Fibroblast of lung (primary cell): ENCODE results near the gene LOXHD1.

Experiments
- CTCF ChIP-seq, 2 donors: IDR thresholded peaks in 1 of 2; conservative IDR thresholded peaks in 1 of 2; 1 replicate in 1 of 2; 2 replicates in 1 of 2; pipeline ENCODE4 v1.5.1; 2011 to 2012; ENCODE audit warnings: low read length in 2 of 2, control low read depth in 1 of 2, inconsistent platforms in 1 of 2, low read depth in 1 of 2, mild to moderate bottlenecking in 1 of 2
- EZH2 ChIP-seq: IDR thresholded peaks from 2 replicates; pipeline ENCODE4 v1.5.1; 2012; ENCODE audit warnings: low read length, control low read depth, mild to moderate bottlenecking; ENCODE audit errors: missing control alignments

- TF ChIP-seq CTCF (conservative IDR thresholded peaks at IDR 0.05 in 1 of 2, IDR thresholded peaks at IDR 0.05 in 1 of 2; ENCODE audit: low read depth in 1 of 2, low read length in 2 of 2) = no peak
- TF ChIP-seq EZH2 = no peak
Measured at GRCh38 chr18:46469186-46469915, 187.7 kb downstream of the LOXHD1 start.
